ENCODE measurements around the gene DGKD.

DGKD gene

GRCh38 chr2:233353769-233354499, at the start of gene DGKD:
DGKD (plus strand) TSS chr2:233354494; CDS start chr2:233354519, 25 bp downstream.
- Histone ChIP-seq H3K9me2 (replicated peaks; ENCODE audit: insufficient read depth, low read length) (no peaks in the 10 kb centered on the region), H3K36me3 (ENCODE audit: low read length) (0 out of 2 replicates have a peak, but pooled peaks cover 6% of the 10 kb centered on the region), H3K27me3 (ENCODE audit: low read length) (no peaks in the 10 kb centered on the region), H3K4me3 (ENCODE audit: insufficient read depth, low read length, poor library complexity, severe bottlenecking) (peak within 1 kb of the TSS; percentile 73), H3K4me2 (ENCODE audit: low read depth, low read length, poor library complexity, severe bottlenecking) (peak within 1 kb of the TSS; percentile 84), H3K9ac (ENCODE audit: low read length) (peak within 1 kb of the TSS; percentile 62), H3K9me3 (ENCODE audit: insufficient read depth, low read length) (no peaks in the 10 kb centered on the region), H3F3A (ENCODE audit: insufficient read depth) (peaks cover 19% of the 10 kb centered on the region), H3K27ac (ENCODE audit: low read depth, low read length) (peak within 1 kb of the TSS; percentile 78), H4K20me1 (ENCODE audit: low read depth, low read length) (peaks cover 4% of the 10 kb centered on the region; the same call in 1 of the 2 replicates), H2AFZ (ENCODE audit: low read depth, low read length, severe bottlenecking) (peak within 1 kb of the TSS; percentile 63), H3K79me2 (ENCODE audit: insufficient read depth, low read length) (peaks cover 1% of the 10 kb centered on the region; the same call in 1 of the 2 replicates)
- no peak for TF ChIP-seq EZH2phosphoT487 (conservative IDR thresholded peaks at IDR 0.05; ENCODE audit: low read length)
- peak; percentile 29 for TF ChIP-seq CTCF (IDR thresholded peaks at IDR 0.05; ENCODE audit: insufficient read depth, low read length, poor library complexity, severe bottlenecking)

GRCh38 chr2:233307565-233307964, 46.7 kb upstream of the DGKD start, which contains the start of gene SAG:
SAG (plus strand) TSS chr2:233307816; CDS start chr2:233309190, 1,374 bp downstream.
- TF ChIP-seq EZH2phosphoT487 (conservative IDR thresholded peaks at IDR 0.05; ENCODE audit: low read length) (no peak), CTCF (IDR thresholded peaks at IDR 0.05; ENCODE audit: insufficient read depth, low read length, poor library complexity, severe bottlenecking) (no peak)
- Histone ChIP-seq H3K9me3 (ENCODE audit: insufficient read depth, low read length) (no peaks in the 10 kb centered on the region), H3K4me3 (ENCODE audit: insufficient read depth, low read length, poor library complexity, severe bottlenecking) (no peak within 1 kb of the TSS), H3K9me2 (replicated peaks; ENCODE audit: insufficient read depth, low read length) (no peaks in the 10 kb centered on the region), H3K27ac (ENCODE audit: low read depth, low read length) (no peak within 1 kb of the TSS), H3K79me2 (ENCODE audit: insufficient read depth, low read length) (no peaks in the 10 kb centered on the region), H3F3A (ENCODE audit: insufficient read depth) (no peaks in the 10 kb centered on the region), H2AFZ (ENCODE audit: low read depth, low read length, severe bottlenecking) (no peak within 1 kb of the TSS), H3K9ac (ENCODE audit: low read length) (no peak within 1 kb of the TSS), H4K20me1 (ENCODE audit: low read depth, low read length) (no peaks in the 10 kb centered on the region), H3K27me3 (ENCODE audit: low read length) (no peaks in the 10 kb centered on the region), H3K4me2 (ENCODE audit: low read depth, low read length, poor library complexity, severe bottlenecking) (no peak within 1 kb of the TSS), H3K36me3 (ENCODE audit: low read length) (no peaks in the 10 kb centered on the region)

- no peak overlapping the region for H3K4me2 ChIP-seq (ENCODE audit: low read depth, low read length, poor library complexity, severe bottlenecking)
- H3F3A ChIP-seq (ENCODE audit: insufficient read depth) = no peaks in the 10 kb centered on the region
- no peaks in the 10 kb centered on the region for H3K36me3 ChIP-seq (ENCODE audit: low read length)
- no peaks in the 10 kb centered on the region for H4K20me1 ChIP-seq (ENCODE audit: low read depth, low read length)
- no peaks in the 10 kb centered on the region for H3K27me3 ChIP-seq (ENCODE audit: low read length)
- no peaks in the 10 kb centered on the region for H3K9me2 ChIP-seq (replicated peaks; ENCODE audit: insufficient read depth, low read length)
- no peak for TF ChIP-seq EZH2phosphoT487 (conservative IDR thresholded peaks at IDR 0.05; ENCODE audit: low read length)
- TF ChIP-seq CTCF (IDR thresholded peaks at IDR 0.05; ENCODE audit: insufficient read depth, low read length, poor library complexity, severe bottlenecking) = no peak
- no peak overlapping the region for H3K9ac ChIP-seq (ENCODE audit: low read length)
- no peaks in the 10 kb centered on the region for H3K9me3 ChIP-seq (ENCODE audit: insufficient read depth, low read length)
- H3K27ac ChIP-seq (ENCODE audit: low read depth, low read length) = no peak overlapping the region
- H2AFZ ChIP-seq (ENCODE audit: low read depth, low read length, severe bottlenecking) = no peak overlapping the region
- H3K4me3 ChIP-seq (ENCODE audit: insufficient read depth, low read length, poor library complexity, severe bottlenecking) = no peak overlapping the region
- H3K79me2 ChIP-seq (ENCODE audit: insufficient read depth, low read length) = no peaks in the 10 kb centered on the region
Measured at GRCh38 chr2:233311241-233311926, 42.9 kb upstream of the DGKD start.
